AML-193 (cell line): ENCODE measurements around the gene SLC29A1.
A peak's percentile ranks its signal among the peaks of the same experiment; 100 is the strongest.

Experiments
- DNase-seq, 2 experiments: peaks; one replicate each; lab custom pipeline; 2025; lab: John Stamatoyannopoulos, UW

SLC29A1 gene

GRCh38 chr6:44255105-44255808, 31.9 kb downstream of the SLC29A1 start:
- no peak for DNase-seq

GRCh38 chr6:44255871-44256774, 32.7 kb downstream of the SLC29A1 start:
- no peak for DNase-seq

- no peak for DNase-seq
These were observed 33.3 kb downstream of the SLC29A1 start for GRCh38 chr6:44256775-44257024.

GRCh38 chr6:44257025-44257752, 33.8 kb downstream of the SLC29A1 start, which contains the start of gene SLC35B2:
Gene SLC35B2, minus strand, starts transcription at chr6:44257528. Its CDS starts 118 bp downstream, at chr6:44257410.
- DNase-seq: peak; percentile 80 to 84

GRCh38 chr6:44257753-44258324, 34.4 kb downstream of the SLC29A1 start:
- DNase-seq: no peak

GRCh38 chr6:44258325-44258863, 35.0 kb downstream of the SLC29A1 start:
- no peak for DNase-seq

- DNase-seq: no peak
These were observed 35.5 kb downstream of the SLC29A1 start for GRCh38 chr6:44258921-44259320.

GRCh38 chr6:44260011-44260410, 36.6 kb downstream of the SLC29A1 start:
- no peak for DNase-seq

GRCh38 chr6:44260451-44261297, 37.3 kb downstream of the SLC29A1 start:
- DNase-seq: no peak

- no peak for DNase-seq
These were observed 38.2 kb downstream of the SLC29A1 start for GRCh38 chr6:44261581-44261980.

- no peak for DNase-seq
These were observed 39.3 kb downstream of the SLC29A1 start for GRCh38 chr6:44262467-44263353.

- DNase-seq: no peak
These were observed 40.1 kb downstream of the SLC29A1 start for GRCh38 chr6:44263354-44264100.

GRCh38 chr6:44264154-44265006, 41.0 kb downstream of the SLC29A1 start:
- peak; percentile 96 to 97 for DNase-seq

GRCh38 chr6:44265007-44265721, 41.8 kb downstream of the SLC29A1 start, which contains the start of gene NFKBIE:
Gene NFKBIE, minus strand, starts transcription at chr6:44265551. Its CDS starts 205 bp downstream, at chr6:44265346.
- DNase-seq: peak; percentile 63 to 72

- DNase-seq: no peak
These were observed 42.4 kb downstream of the SLC29A1 start for GRCh38 chr6:44265722-44266233.

- DNase-seq: no peak
These were observed 43.0 kb downstream of the SLC29A1 start for GRCh38 chr6:44266347-44266746.

GRCh38 chr6:44267252-44267651, 43.9 kb downstream of the SLC29A1 start:
- DNase-seq: no peak
